Uterus (tissue), 4 donors: ENCODE results near the gene SETBP1. TPM values are rescaled to one million over a fixed set of nuclear protein-coding genes. Genes with fewer than 3 reads are reported as not detected.

ENCODE experiments used
- DNase-seq, 2 donors: peaks; one replicate each; pipeline ENCODE4 v3.0.0-alpha.2; 2019 to 2020
- H3K27ac ChIP-seq, 2 donors: fragments of 200-600 bp; sonication (generic); 1 replicate in 1 of 2; 2 replicates in 1 of 2; pipeline ENCODE4 v1.5.1; 2016 to 2018
- H3K27me3 ChIP-seq, 2 donors: fragments of 200-600 bp; sonication (generic); one replicate each; pipeline ENCODE4 v1.5.1; 2018 to 2019; ENCODE audit warnings: control low read depth in 1 of 2
- H3K36me3 ChIP-seq, 2 donors: fragments of 200-600 bp; sonication (generic); one replicate each; pipeline ENCODE4 v1.5.1; 2019; ENCODE audit warnings: control low read depth in 1 of 2
- H3K4me1 ChIP-seq, 2 donors: fragments of 200-600 bp; sonication (generic); one replicate each; pipeline ENCODE4 v1.5.1; 2018 to 2019; ENCODE audit warnings: control low read depth in 1 of 2
- H3K4me3 ChIP-seq, 2 donors: fragments of 200-600 bp; sonication (generic); 1 replicate in 1 of 2; 2 replicates in 1 of 2; pipeline ENCODE4 v1.5.1; 2018 to 2019; ENCODE audit warnings: mild to moderate bottlenecking in 1 of 2
- H3K9me3 ChIP-seq, 2 donors: fragments of 200-600 bp; sonication (generic); one replicate each; pipeline ENCODE4 v1.5.1; 2019; ENCODE audit warnings: control low read depth in 1 of 2
- CTCF ChIP-seq, 4 experiments: fragments of 200-600 bp in 2 of 4; fragments of 450-650 bp in 2 of 4; sonication (generic) in 2 of 4; IDR thresholded peaks; one replicate each; pipeline ENCODE4 v1.5.1; 2016 to 2019; ENCODE audit warnings: antibody characterized with exemption in 4 of 4, mild to moderate bottlenecking in 2 of 4, moderate library complexity in 1 of 4
- POLR2A ChIP-seq, 2 donors: fragments of 450-650 bp; IDR thresholded peaks; one replicate each; pipeline ENCODE4 v1.6.1; 2016; ENCODE audit warnings: antibody characterized with exemption in 2 of 2, mild to moderate bottlenecking in 1 of 2, moderate library complexity in 1 of 2
- intact Hi-C: fragments of 100-400 bp; cut with DNase I; formaldehyde crosslinking; loops from one replicate; pipeline ENCODE4 v1.15.1; 2023; ENCODE audit warnings: low total_unique reads
- total RNA-seq, 4 donors: library from RNA; depleted of rRNA in 3 of 4; stranded (reverse); fragments of >200 nt in 3 of 4; gene quantifications; one replicate each; pipeline versions ENCODE4 v1.1.0 to v1.2.4, GENCODE V29; 2014 to 2023
- donor health status: DM: yes; HTN: yes; CAD: no.

Gene SETBP1
- total RNA-seq, 4 donors from 2014 or later: 16.8 to 74.0 (median 36.9) TPM

GRCh38 chr18:44709307-44710126 is 28.8 kb downstream of the SETBP1 start:
- H3K4me3 ChIP-seq: no peak overlapping the region
- peak overlapping the region; percentile 85 to 91 for H3K27ac ChIP-seq
- intact Hi-C loops: no loop called here
- no peaks in the 10 kb centered on the region for H3K36me3 ChIP-seq
- H3K9me3 ChIP-seq: no peaks in the 10 kb centered on the region
- H3K27me3 ChIP-seq: no peaks in the 10 kb centered on the region
- no peak for DNase-seq
- TF ChIP-seq POLR2A (IDR thresholded peaks at IDR 0.05) (no peak), CTCF (IDR thresholded peaks at IDR 0.05) (no peak)
- peaks cover 0 to 6% of the 10 kb centered on the region in 2 donors for H3K4me1 ChIP-seq

- Histone ChIP-seq H3K27ac (peak overlapping the region; percentile 85 to 91), H3K4me1 (peaks cover 5 to 6% of the 10 kb centered on the region in 2 donors), H3K27me3 (no peaks in the 10 kb centered on the region), H3K4me3 (no peak overlapping the region), H3K36me3 (no peaks in the 10 kb centered on the region), H3K9me3 (no peaks in the 10 kb centered on the region)
- TF ChIP-seq POLR2A (IDR thresholded peaks at IDR 0.05): no peak
- no peak for TF ChIP-seq CTCF (IDR thresholded peaks at IDR 0.05)
- intact Hi-C loops: no loop called here
- no peak for DNase-seq
Measured at GRCh38 chr18:44710931-44711330, 30.2 kb downstream of the SETBP1 start.

- TF ChIP-seq CTCF (IDR thresholded peaks at IDR 0.05) (no peak), POLR2A (IDR thresholded peaks at IDR 0.05) (no peak)
- Histone ChIP-seq H3K4me3 (no peak overlapping the region), H3K4me1 (peaks cover 6 to 10% of the 10 kb centered on the region in 2 donors), H3K9me3 (no peaks in the 10 kb centered on the region), H3K36me3 (no peaks in the 10 kb centered on the region), H3K27me3 (no peaks in the 10 kb centered on the region), H3K27ac (peak overlapping the region; percentile 85 to 91)
- no peak for DNase-seq
- intact Hi-C loops: no loop called here
Measured at GRCh38 chr18:44712025-44712424, 31.3 kb downstream of the SETBP1 start.

GRCh38 chr18:44713435-44713834 is 32.7 kb downstream of the SETBP1 start:
- intact Hi-C loops: no loop called here
- Histone ChIP-seq H3K36me3 (no peaks in the 10 kb centered on the region), H3K4me3 (no peak overlapping the region), H3K9me3 (no peaks in the 10 kb centered on the region), H3K27ac (peak overlapping the region in 1 of 2 donors; percentile 1), H3K4me1 (peaks cover 0 to 10% of the 10 kb centered on the region in 2 donors), H3K27me3 (no peaks in the 10 kb centered on the region)
- no peak for DNase-seq
- TF ChIP-seq POLR2A (IDR thresholded peaks at IDR 0.05) (no peak), CTCF (IDR thresholded peaks at IDR 0.05) (no peak)

- TF ChIP-seq CTCF (IDR thresholded peaks at IDR 0.05) (no peak), POLR2A (IDR thresholded peaks at IDR 0.05) (no peak)
- Histone ChIP-seq H3K36me3 (no peaks in the 10 kb centered on the region), H3K27me3 (no peaks in the 10 kb centered on the region), H3K27ac (peak overlapping the region; percentile 79 to 86), H3K9me3 (no peaks in the 10 kb centered on the region), H3K4me3 (no peak overlapping the region), H3K4me1 (peaks cover 0 to 10% of the 10 kb centered on the region in 2 donors)
- intact Hi-C loops: no loop called here
- no peak for DNase-seq
Measured at GRCh38 chr18:44714376-44714775, 33.7 kb downstream of the SETBP1 start.
